Measurements from ENCODE around the gene NPLOC4.

DNA sequence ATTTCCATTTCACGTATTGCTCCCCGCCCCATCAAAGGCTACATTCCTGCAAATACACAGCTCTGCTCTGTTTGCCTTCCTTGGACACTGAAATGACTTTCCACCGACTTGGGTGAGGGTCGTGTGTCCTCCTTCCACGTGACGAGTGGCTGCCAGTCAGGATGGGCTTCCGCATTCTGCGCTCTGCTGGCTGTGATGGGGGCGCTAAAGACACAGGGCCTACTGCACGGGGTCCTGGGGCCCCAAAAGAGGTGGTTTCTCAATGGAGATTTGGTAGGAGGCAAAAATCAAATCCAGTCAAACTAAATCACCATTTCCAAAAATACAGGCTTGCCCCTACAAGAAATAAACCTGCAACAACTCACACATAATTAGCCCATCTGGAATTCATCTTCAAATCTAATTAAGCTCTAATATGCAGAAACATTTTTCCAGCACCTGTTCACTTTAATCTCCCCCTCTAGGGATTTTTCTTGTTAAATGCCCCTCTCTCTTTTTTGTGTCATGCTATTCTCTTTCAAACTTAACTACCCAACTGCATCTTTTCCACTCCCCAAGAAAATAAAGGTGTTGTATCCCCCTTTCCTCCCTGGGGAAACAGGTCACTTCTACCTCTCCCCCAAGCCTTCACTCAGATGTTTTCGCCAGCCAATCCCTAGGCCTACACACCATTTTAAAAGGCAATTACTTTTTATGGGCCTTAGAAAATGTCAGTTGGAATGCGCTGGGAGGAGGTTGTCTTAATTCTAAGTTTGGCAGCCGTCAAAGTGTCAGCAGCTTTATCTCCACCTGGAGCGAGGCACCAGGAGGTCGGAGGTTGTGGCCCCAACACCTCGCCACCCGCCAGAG is 62.9 kb downstream of the NPLOC4 start:
- TF ChIP-seq, protein P1, sequence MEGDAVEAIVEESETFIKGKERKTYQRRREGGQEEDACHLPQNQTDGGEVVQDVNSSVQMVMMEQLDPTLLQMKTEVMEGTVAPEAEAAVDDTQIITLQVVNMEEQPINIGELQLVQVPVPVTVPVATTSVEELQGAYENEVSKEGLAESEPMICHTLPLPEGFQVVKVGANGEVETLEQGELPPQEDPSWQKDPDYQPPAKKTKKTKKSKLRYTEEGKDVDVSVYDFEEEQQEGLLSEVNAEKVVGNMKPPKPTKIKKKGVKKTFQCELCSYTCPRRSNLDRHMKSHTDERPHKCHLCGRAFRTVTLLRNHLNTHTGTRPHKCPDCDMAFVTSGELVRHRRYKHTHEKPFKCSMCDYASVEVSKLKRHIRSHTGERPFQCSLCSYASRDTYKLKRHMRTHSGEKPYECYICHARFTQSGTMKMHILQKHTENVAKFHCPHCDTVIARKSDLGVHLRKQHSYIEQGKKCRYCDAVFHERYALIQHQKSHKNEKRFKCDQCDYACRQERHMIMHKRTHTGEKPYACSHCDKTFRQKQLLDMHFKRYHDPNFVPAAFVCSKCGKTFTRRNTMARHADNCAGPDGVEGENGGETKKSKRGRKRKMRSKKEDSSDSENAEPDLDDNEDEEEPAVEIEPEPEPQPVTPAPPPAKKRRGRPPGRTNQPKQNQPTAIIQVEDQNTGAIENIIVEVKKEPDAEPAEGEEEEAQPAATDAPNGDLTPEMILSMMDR (conservative IDR thresholded peaks at IDR 0.05; ENCODE audit: low read length), result no peak
- TF ChIP-seq EZH2phosphoT487 (IDR thresholded peaks at IDR 0.05; ENCODE audit: borderline replicate concordance), result no peak

Measured in Loucy (cell line).